K562 (cell line): ENCODE measurements around the gene TRIM13.

Experiments
- ARHGAP35 ChIP-seq: fragments of 450-650 bp; IDR thresholded peaks from 2 replicates; pipeline ENCODE4 v1.6.1; 2018; ENCODE audit not compliant: partially characterized antibody
- CTCF ChIP-seq, 3 experiments: IDR thresholded peaks in 2 of 3; conservative IDR thresholded peaks in 1 of 3; 2 replicates each; pipeline ENCODE4 v1.5.1; 2011 to 2012; ENCODE audit warnings: low read length in 3 of 3, mild to moderate bottlenecking in 3 of 3, control low read depth in 2 of 3, improper control_type of control experiment in 1 of 3, inconsistent platforms in 1 of 3, low read depth in 1 of 3, mixed read lengths in 1 of 3, moderate library complexity in 1 of 3; ENCODE audit not compliant: insufficient read depth in 2 of 3
- ELF2 ChIP-seq: fragments of 250-450 bp; sonication (Bioruptor Pico); IDR thresholded peaks from 2 replicates; pipeline ENCODE4 v1.5.0; 2021; ENCODE audit warnings: mild to moderate bottlenecking
- HIVEP1 ChIP-seq: fragments of 250-450 bp; sonication (Bioruptor Pico); IDR thresholded peaks from 2 replicates; pipeline ENCODE4 v1.4.0; 2020; ENCODE audit warnings: mild to moderate bottlenecking
- PML ChIP-seq: IDR thresholded peaks from 2 replicates; pipeline ENCODE4 v1.6.1; 2012; ENCODE audit warnings: low read length, inconsistent platforms
- SETDB1 ChIP-seq: IDR thresholded peaks from one replicate; pipeline ENCODE4 v1.6.1; 2012; ENCODE audit warnings: low read length, control low read depth, inconsistent platforms
- ZNF146 ChIP-seq: IDR thresholded peaks from one replicate; pipeline ENCODE4 v1.6.1; 2018; ENCODE audit warnings: missing compliant biosample characterization; ENCODE audit not compliant: unreplicated experiment

DNA sequence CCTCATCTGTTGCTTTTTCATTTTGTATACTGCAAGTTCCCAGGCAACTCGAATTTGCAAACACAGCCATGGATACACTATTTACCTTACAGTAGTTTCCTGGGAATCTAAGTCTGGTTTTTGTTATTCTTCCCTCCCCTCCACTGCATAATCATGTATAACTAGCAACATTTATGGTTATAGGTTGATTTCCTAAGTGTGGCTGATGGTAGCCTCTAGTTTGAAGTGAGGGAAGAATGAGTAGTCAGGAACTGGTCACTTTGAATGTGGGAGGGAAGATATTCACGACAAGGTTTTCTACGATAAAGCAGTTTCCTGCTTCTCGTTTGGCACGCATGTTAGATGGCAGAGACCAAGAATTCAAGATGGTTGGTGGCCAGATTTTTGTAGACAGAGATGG lies 18.4 kb downstream of the TRIM13 start, which contains the start of gene KCNRG:
- no peak for TF ChIP-seq HIVEP1 (CRISPR knock-in tag)
- no peak for TF ChIP-seq PML
- TF ChIP-seq SETDB1 = no peak
- no peak for TF ChIP-seq ZNF146 (CRISPR knock-in tag)
- no peak for TF ChIP-seq CTCF (IDR thresholded peaks at IDR 0.05 in 2 of 3, conservative IDR thresholded peaks at IDR 0.05 in 1 of 3; ENCODE audit: insufficient read depth in 2 of 3, low read depth in 1 of 3, low read length in 3 of 3)
- TF ChIP-seq ARHGAP35 = no peak
- no peak for TF ChIP-seq ELF2 (CRISPR knock-in tag)
